Chondrocyte (in vitro differentiated cells): ENCODE measurements around the gene CSPG4. TPM values are rescaled to one million over a fixed set of nuclear protein-coding genes. Genes with fewer than 3 reads are reported as not detected.
"Not testable (repeated sequence)": the region's sequence is repeated elsewhere in the genome, so short reads cannot be mapped to it uniquely, and the experiment has no call there.

ENCODE experiments used
- DNase-seq: peaks from one replicate; pipeline ENCODE4 v3.0.0; 2021; ENCODE audit warnings: mixed read lengths, low spot score
- H3K27ac Mint-ChIP-seq: one replicate; pipeline ENCODE4 v1.8.0; 2021; ENCODE audit warnings: mild to moderate bottlenecking, moderate library complexity, mixed read lengths; ENCODE audit not compliant: unreplicated experiment
- H3K27me3 Mint-ChIP-seq: 2 replicates; pipeline ENCODE4 v1.8.0; 2021; ENCODE audit warnings: low read depth, mixed read lengths
- H3K36me3 Mint-ChIP-seq: 2 replicates; pipeline ENCODE4 v1.8.0; 2021; ENCODE audit warnings: low read depth, mixed read lengths
- H3K4me1 Mint-ChIP-seq: 2 replicates; pipeline ENCODE4 v1.8.0; 2021; ENCODE audit warnings: low read depth, mild to moderate bottlenecking, mixed read lengths
- H3K4me3 Mint-ChIP-seq: one replicate; pipeline ENCODE4 v1.8.0; 2021; ENCODE audit warnings: mild to moderate bottlenecking, moderate library complexity, mixed read lengths; ENCODE audit not compliant: unreplicated experiment
- H3K9me3 Mint-ChIP-seq: 2 replicates; pipeline ENCODE4 v1.8.0; 2021; ENCODE audit warnings: low read depth, mixed read lengths
- total RNA-seq: library from RNA; stranded (reverse); gene quantifications from 3 replicates; pipeline ENCODE4 v1.2.1, GENCODE V29; 2021
- TF ChIP-seq, protein P1 (sequence below): fragments of 200-600 bp; sonication (generic); IDR thresholded peaks from 2 replicates; pipeline ENCODE4 v1.5.0; 2021; ENCODE audit warnings: antibody characterized with exemption, mild to moderate bottlenecking, moderate library complexity

Gene CSPG4
- total RNA-seq, 1 donor from 2014 or later: 595 TPM

DNA sequence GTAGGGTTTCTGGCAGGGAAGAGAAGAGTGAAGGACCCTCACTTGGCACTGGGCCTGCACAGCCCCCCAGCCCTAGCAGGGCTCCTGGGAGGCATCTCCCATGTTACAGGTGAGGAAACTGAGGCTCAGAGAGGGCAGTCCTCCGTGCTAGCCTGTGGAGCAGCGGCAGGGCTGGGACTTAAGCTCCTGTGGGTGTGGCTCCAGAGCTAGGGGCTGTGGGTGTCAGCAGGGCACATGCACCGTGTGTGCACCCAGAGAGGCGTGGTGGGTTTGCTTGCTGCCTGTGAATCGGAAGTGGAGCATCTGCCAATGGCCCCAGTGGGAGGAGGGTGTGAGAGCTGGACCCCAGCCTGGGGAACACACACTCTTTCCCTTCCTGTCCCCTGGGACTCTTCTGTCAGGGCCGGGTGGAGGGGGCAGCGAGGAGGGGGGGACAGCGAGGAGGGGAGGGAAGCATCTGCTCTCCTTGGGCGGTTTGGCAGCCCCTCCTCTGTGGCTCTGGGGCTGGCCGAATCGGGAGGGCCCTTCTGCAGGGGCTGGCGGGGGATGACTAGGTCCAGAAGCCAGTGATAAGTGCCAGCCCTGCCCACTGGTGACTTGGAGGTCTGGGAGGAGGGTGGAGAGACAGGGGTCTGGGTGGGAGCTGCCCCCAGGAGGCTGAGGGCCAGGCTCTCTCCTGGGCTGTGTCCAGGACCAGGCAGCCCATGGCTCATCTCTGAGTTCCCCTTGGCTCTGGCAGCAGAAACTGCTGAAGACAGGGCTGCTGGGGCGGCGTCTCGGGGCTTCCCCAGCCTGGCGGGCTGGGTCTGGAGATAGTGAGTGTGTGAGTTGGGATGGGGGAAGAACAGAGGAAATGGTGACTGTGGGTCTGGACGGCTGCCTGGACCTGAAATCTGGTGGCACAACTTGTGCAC lies 12.4 kb downstream of the CSPG4 start:
- DNase-seq, H3K4me3 Mint-ChIP-seq, H3K9me3 Mint-ChIP-seq, H3K27me3 Mint-ChIP-seq: not testable (repeated sequence)
- Mint-ChIP-seq H3K36me3 (peaks cover 11% of the 10 kb centered on the region), H3K4me1 (peaks cover 90% of the 10 kb centered on the region), H3K27ac (peak overlapping the region; percentile 92)

- H3K27me3 Mint-ChIP-seq, DNase-seq, H3K9me3 Mint-ChIP-seq, H3K4me3 Mint-ChIP-seq: not testable (repeated sequence)
- H3K27ac Mint-ChIP-seq: peak overlapping the region; percentile 92
- H3K36me3 Mint-ChIP-seq: peaks cover 11% of the 10 kb centered on the region
- H3K4me1 Mint-ChIP-seq: peaks cover 90% of the 10 kb centered on the region
These were observed 13.1 kb downstream of the CSPG4 start for GRCh38 chr15:75699517-75699916.

DNA sequence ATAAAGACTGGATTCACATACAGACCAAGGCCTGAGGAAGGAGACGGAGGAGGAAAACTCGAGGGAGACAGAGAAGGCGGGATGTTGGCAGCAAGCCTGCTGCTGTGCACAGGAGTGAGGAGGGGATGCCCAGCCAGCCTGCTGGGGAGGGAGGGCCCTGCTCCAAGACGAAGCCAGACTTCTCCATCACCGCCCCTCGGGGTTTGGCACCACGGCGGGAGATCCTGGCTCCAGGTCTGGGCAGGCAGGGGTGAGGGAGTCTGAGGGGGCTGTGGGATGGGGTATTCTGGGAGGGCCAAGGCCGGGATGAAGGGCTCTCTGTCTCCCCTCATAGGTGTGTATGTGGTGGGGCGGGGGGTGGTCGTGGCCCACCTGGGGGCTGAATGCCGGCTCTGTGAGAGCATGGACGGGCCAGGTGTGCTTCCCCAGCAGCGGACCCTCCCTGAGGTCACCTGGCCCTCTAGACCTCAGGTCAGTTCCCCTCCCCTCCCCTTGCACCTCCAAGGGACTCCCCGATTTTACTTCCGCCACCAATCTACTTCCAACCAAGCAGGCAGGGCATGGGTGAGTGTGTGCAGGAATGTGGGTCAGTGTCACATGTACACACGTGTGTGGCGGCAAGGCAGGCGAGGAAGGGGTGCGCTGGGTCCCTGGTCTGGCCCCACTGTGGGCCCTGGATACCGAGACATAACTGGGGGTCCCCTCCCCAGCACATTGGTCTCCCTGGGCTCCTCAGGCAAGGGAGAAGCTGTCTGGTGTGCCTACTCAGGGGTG lies 14.5 kb downstream of the CSPG4 start:
- not testable (repeated sequence) for H3K27me3 Mint-ChIP-seq, H3K9me3 Mint-ChIP-seq, DNase-seq, H3K4me3 Mint-ChIP-seq
- Mint-ChIP-seq H3K36me3 (peaks cover 11% of the 10 kb centered on the region), H3K27ac (peak overlapping the region; percentile 96), H3K4me1 (peaks cover 96% of the 10 kb centered on the region)

- H3K4me3 Mint-ChIP-seq: no peak overlapping the region
- no peaks in the 10 kb centered on the region for H3K27me3 Mint-ChIP-seq
- H3K36me3 Mint-ChIP-seq: peaks cover 11% of the 10 kb centered on the region
- peak overlapping the region; percentile 96 for H3K27ac Mint-ChIP-seq
- DNase-seq: no peak
- no peaks in the 10 kb centered on the region for H3K9me3 Mint-ChIP-seq
- TF ChIP-seq, protein P1, sequence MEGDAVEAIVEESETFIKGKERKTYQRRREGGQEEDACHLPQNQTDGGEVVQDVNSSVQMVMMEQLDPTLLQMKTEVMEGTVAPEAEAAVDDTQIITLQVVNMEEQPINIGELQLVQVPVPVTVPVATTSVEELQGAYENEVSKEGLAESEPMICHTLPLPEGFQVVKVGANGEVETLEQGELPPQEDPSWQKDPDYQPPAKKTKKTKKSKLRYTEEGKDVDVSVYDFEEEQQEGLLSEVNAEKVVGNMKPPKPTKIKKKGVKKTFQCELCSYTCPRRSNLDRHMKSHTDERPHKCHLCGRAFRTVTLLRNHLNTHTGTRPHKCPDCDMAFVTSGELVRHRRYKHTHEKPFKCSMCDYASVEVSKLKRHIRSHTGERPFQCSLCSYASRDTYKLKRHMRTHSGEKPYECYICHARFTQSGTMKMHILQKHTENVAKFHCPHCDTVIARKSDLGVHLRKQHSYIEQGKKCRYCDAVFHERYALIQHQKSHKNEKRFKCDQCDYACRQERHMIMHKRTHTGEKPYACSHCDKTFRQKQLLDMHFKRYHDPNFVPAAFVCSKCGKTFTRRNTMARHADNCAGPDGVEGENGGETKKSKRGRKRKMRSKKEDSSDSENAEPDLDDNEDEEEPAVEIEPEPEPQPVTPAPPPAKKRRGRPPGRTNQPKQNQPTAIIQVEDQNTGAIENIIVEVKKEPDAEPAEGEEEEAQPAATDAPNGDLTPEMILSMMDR: no peak
- peaks cover 98% of the 10 kb centered on the region for H3K4me1 Mint-ChIP-seq
These were observed 15.1 kb downstream of the CSPG4 start for GRCh38 chr15:75697523-75697922.

DNA sequence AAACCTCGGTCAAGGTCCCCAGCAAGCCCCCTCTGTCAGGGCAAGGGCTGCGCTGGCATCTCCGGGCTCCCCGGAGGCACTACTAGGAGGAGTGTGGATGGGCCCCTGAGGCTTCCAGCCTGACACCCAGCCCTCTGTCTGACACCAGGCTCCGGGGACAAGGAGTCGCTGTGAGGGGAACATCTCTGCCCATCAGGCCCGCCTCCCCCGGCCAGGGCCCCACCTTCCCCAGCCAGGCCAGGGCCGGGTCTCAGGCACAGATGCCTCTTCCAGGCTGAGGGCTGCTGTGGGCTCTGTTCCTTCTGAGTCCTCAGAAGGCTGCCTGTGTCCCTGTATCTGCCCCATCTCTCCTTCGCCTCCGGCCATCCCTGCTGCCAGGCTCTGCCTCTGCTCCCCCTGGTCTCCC lies 15.8 kb downstream of the CSPG4 start:
- Mint-ChIP-seq H3K4me1 (peaks cover 96% of the 10 kb centered on the region), H3K9me3 (no peaks in the 10 kb centered on the region), H3K27ac (peak overlapping the region; percentile 97), H3K27me3 (no peaks in the 10 kb centered on the region), H3K4me3 (no peak overlapping the region), H3K36me3 (peaks cover 11% of the 10 kb centered on the region)
- DNase-seq: no peak
- TF ChIP-seq, protein P1: no peak

DNA sequence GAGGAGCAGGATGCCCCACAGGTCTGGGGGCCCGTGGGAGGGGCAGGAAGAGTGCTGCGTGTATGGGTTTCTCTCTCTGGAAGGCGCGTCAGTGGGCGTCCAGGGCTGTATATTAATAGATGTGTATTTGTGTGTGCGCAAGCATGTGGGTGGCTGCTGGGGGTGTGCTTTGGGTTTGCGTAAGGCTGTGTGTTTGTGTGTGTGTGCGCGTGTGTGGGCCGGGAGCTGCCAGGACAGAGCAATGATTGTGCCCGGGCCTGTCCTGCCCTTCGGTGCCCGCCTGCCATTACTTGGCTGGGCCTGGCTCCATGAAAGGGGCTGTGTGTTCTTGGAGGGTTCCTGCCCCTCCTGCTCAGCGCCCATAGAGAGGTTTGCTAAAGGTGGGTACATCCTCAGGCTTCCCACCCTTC lies 16.3 kb downstream of the CSPG4 start:
- peak overlapping the region; percentile 22 for H3K4me3 Mint-ChIP-seq
- H3K27ac Mint-ChIP-seq: peak overlapping the region; percentile 97
- peaks cover 10% of the 10 kb centered on the region for H3K36me3 Mint-ChIP-seq
- H3K9me3 Mint-ChIP-seq: no peaks in the 10 kb centered on the region
- no peak for DNase-seq
- H3K4me1 Mint-ChIP-seq: peaks cover 90% of the 10 kb centered on the region
- TF ChIP-seq, protein P1: no peak
- H3K27me3 Mint-ChIP-seq: no peaks in the 10 kb centered on the region
